SK-N-SH treated with all-trans-retinoic acid at 6 μM for 48 hours (cell line): Measurements from ENCODE around the gene SMIM41.

Experiments used
- ATAC-seq: fragments of 200-7000 bp; cut with Tn5 transposase; 3 replicates; pipeline ENCODE4 v1.9.1; 2020; ENCODE audit warnings: mild to moderate bottlenecking, moderate library complexity
- ARNTL ChIP-seq: fragments of 450-650 bp; formaldehyde crosslinking; IDR thresholded peaks from 2 replicates; pipeline ENCODE4 v1.5.0; 2020; ENCODE audit warnings: low read depth, mild to moderate bottlenecking, moderate library complexity, borderline replicate concordance
- BACH2 ChIP-seq: fragments of 250-450 bp; sonication (Bioruptor Pico); IDR thresholded peaks from 2 replicates; pipeline ENCODE4 v1.9.0; 2021; ENCODE audit warnings: mild to moderate bottlenecking, borderline replicate concordance
- CSDC2 ChIP-seq: fragments of 250-450 bp; sonication (Bioruptor Pico); IDR thresholded peaks from 2 replicates; pipeline ENCODE4 v1.5.0; 2020; ENCODE audit warnings: mild to moderate bottlenecking, moderate library complexity
- CSRNP3 ChIP-seq: fragments of 250-450 bp; sonication (Bioruptor Pico); IDR thresholded peaks from 2 replicates; pipeline ENCODE4 v1.5.1; 2021; ENCODE audit warnings: mild to moderate bottlenecking, moderate library complexity
- ESRRG ChIP-seq: fragments of 250-450 bp; sonication (Bioruptor Pico); IDR thresholded peaks from 2 replicates; pipeline ENCODE4 v1.6.1; 2021; ENCODE audit warnings: mild to moderate bottlenecking
- GLIS3 ChIP-seq: fragments of 250-450 bp; sonication (Bioruptor Pico); IDR thresholded peaks from 2 replicates; pipeline ENCODE4 v1.5.0; 2020; ENCODE audit warnings: mild to moderate bottlenecking, moderate library complexity
- ISL1 ChIP-seq: fragments of 250-450 bp; sonication (Bioruptor Pico); IDR thresholded peaks from 2 replicates; pipeline ENCODE4 v2.1.2; 2022; ENCODE audit warnings: mild to moderate bottlenecking, moderate library complexity
- OSR1 ChIP-seq: fragments of 250-450 bp; sonication (Bioruptor Pico); IDR thresholded peaks from 2 replicates; pipeline ENCODE4 v1.8.0; 2022; ENCODE audit warnings: moderate library complexity, mild to moderate bottlenecking, inconsistent platforms
- POU6F1 ChIP-seq: fragments of 250-450 bp; sonication (Bioruptor Pico); IDR thresholded peaks from 2 replicates; pipeline ENCODE4 v1.8.0; 2021; ENCODE audit warnings: low read depth, mild to moderate bottlenecking, moderate library complexity, borderline replicate concordance
- SNAI2 ChIP-seq: fragments of 250-450 bp; sonication (Bioruptor Pico); IDR thresholded peaks from 2 replicates; pipeline ENCODE4 v1.5.0; 2020; ENCODE audit warnings: mild to moderate bottlenecking, moderate library complexity
- TCF4 ChIP-seq: fragments of 250-450 bp; sonication (Bioruptor Pico); IDR thresholded peaks from 2 replicates; pipeline ENCODE4 v1.8.0; 2021; ENCODE audit warnings: mild to moderate bottlenecking, moderate library complexity, borderline replicate concordance
- TOX ChIP-seq: fragments of 250-450 bp; sonication (Bioruptor Pico); IDR thresholded peaks from 2 replicates; pipeline ENCODE4 v1.8.0; 2021; ENCODE audit warnings: mild to moderate bottlenecking, moderate library complexity, borderline replicate concordance
- TSHZ2 ChIP-seq: fragments of 250-450 bp; sonication (Bioruptor Pico); IDR thresholded peaks from 2 replicates; pipeline ENCODE4 v1.5.0; 2020; ENCODE audit warnings: mild to moderate bottlenecking, moderate library complexity
- ZC3H10 ChIP-seq: fragments of 250-450 bp; sonication (Bioruptor Pico); IDR thresholded peaks from 2 replicates; pipeline ENCODE4 v1.5.1; 2021; ENCODE audit warnings: mild to moderate bottlenecking, moderate library complexity
- ZFP3 ChIP-seq: fragments of 250-450 bp; sonication (Bioruptor Pico); IDR thresholded peaks from 2 replicates; pipeline ENCODE4 v1.5.0; 2020; ENCODE audit warnings: mild to moderate bottlenecking, moderate library complexity
- ZFP30 ChIP-seq: fragments of 450-650 bp; formaldehyde crosslinking; IDR thresholded peaks from 2 replicates; pipeline ENCODE4 v1.5.0; 2022; ENCODE audit warnings: mild to moderate bottlenecking, moderate library complexity
- ZNF70 ChIP-seq: fragments of 450-650 bp; formaldehyde crosslinking; IDR thresholded peaks from 2 replicates; pipeline ENCODE4 v1.5.0; 2020; ENCODE audit warnings: mild to moderate bottlenecking, moderate library complexity
- ZNF8 ChIP-seq: fragments of 450-650 bp; formaldehyde crosslinking; IDR thresholded peaks from 2 replicates; pipeline ENCODE4 v1.5.0; 2020; ENCODE audit warnings: mild to moderate bottlenecking, moderate library complexity
- TF ChIP-seq, protein P1 (sequence below): fragments of 250-450 bp; sonication (Bioruptor Pico); IDR thresholded peaks from 2 replicates; pipeline ENCODE4 v1.8.0; 2020; ENCODE audit warnings: mild to moderate bottlenecking, moderate library complexity, borderline replicate concordance
- TF ChIP-seq, protein P2 (sequence below): fragments of 250-450 bp; sonication (Bioruptor Pico); IDR thresholded peaks from 2 replicates; pipeline ENCODE4 v1.5.1; 2020; ENCODE audit warnings: low read depth, mild to moderate bottlenecking, moderate library complexity

Gene SMIM41

DNA sequence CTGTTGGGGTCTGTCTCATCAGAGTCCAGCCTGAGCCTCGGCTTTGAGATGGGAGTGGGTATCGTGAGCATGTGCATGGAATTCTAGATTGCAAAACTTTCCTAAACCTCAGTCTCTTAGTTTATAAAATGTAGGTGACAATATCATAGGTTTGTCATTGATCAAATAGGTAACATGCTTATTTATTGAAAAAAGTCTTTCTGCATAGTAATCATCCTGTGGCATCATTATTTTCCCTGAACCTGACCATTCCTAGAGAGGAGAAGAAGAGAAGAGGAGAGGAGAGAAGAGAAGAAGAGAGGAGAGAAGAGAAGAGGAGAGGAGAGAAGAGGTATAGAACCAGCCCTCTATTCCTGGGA, 4.1 kb downstream of the SMIM41 start (continued):
- TF ChIP-seq ISL1 (CRISPR knock-in tag) (no peak), ZFP3 (no peak), BACH2 (CRISPR knock-in tag) (no peak), ARNTL (CRISPR knock-in tag) (no peak), TOX (no peak), GLIS3 (no peak), ZC3H10 (CRISPR knock-in tag) (no peak)

GRCh38 chr12:52084491-52085231, 5.2 kb downstream of the SMIM41 start:
- TF ChIP-seq ZFP3 = no peak
- no peak for TF ChIP-seq TCF4 (CRISPR knock-in tag)
- TF ChIP-seq, protein P1, sequence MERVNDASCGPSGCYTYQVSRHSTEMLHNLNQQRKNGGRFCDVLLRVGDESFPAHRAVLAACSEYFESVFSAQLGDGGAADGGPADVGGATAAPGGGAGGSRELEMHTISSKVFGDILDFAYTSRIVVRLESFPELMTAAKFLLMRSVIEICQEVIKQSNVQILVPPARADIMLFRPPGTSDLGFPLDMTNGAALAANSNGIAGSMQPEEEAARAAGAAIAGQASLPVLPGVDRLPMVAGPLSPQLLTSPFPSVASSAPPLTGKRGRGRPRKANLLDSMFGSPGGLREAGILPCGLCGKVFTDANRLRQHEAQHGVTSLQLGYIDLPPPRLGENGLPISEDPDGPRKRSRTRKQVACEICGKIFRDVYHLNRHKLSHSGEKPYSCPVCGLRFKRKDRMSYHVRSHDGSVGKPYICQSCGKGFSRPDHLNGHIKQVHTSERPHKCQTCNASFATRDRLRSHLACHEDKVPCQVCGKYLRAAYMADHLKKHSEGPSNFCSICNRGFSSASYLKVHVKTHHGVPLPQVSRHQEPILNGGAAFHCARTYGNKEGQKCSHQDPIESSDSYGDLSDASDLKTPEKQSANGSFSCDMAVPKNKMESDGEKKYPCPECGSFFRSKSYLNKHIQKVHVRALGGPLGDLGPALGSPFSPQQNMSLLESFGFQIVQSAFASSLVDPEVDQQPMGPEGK (CRISPR knock-in tag) = no peak
- no peak for TF ChIP-seq ZNF8 (CRISPR knock-in tag)
- TF ChIP-seq ZFP30 (CRISPR knock-in tag) = no peak
- no peak for TF ChIP-seq CSRNP3 (CRISPR knock-in tag)
- TF ChIP-seq TSHZ2 (CRISPR knock-in tag) = no peak
- TF ChIP-seq CSDC2 (CRISPR knock-in tag) = no peak
- no peak for TF ChIP-seq OSR1 (CRISPR knock-in tag)
- no peak for TF ChIP-seq GLIS3

GRCh38 chr12:52085682-52086180, 6.2 kb downstream of the SMIM41 start:
- no peak for TF ChIP-seq ESRRG (CRISPR knock-in tag)
- no peak for TF ChIP-seq TOX
- no peak for TF ChIP-seq CSRNP3 (CRISPR knock-in tag)
- no peak for TF ChIP-seq ZNF70 (CRISPR knock-in tag)
- TF ChIP-seq, all 23 proteins: peak for 0
- no peak for ATAC-seq

More at GRCh38 chr12:52084491-52085231, 5.2 kb downstream of the SMIM41 start:
- no peak for ATAC-seq

DNA sequence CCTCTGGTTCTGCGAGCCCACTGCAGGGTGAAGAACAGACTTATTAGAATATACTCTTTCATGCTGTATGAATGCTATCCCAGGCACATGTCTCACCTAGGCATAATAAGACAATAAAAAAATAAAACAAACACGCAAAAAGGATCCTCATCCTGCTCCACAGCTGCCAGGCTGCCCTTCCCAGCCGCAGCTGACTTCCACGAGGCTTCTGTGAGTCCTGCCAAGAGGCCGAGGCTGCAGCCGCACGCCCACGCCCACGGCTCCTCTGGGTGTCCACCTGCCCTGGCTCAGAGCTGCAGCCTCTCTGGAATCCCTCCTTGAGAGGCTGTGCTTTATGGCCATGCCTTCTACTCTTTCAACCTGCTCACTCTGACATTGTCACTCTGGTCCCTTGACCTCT, 6.9 kb downstream of the SMIM41 start:
- no peak for ATAC-seq
- TF ChIP-seq, protein P1 (CRISPR knock-in tag) = no peak
- TF ChIP-seq, protein P2, sequence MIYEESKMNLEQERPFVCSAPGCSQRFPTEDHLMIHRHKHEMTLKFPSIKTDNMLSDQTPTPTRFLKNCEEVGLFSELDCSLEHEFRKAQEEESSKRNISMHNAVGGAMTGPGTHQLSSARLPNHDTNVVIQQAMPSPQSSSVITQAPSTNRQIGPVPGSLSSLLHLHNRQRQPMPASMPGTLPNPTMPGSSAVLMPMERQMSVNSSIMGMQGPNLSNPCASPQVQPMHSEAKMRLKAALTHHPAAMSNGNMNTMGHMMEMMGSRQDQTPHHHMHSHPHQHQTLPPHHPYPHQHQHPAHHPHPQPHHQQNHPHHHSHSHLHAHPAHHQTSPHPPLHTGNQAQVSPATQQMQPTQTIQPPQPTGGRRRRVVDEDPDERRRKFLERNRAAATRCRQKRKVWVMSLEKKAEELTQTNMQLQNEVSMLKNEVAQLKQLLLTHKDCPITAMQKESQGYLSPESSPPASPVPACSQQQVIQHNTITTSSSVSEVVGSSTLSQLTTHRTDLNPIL (CRISPR knock-in tag) = no peak
- TF ChIP-seq TOX = no peak
- TF ChIP-seq SNAI2 (CRISPR knock-in tag) = no peak
- no peak for TF ChIP-seq TCF4 (CRISPR knock-in tag)
- TF ChIP-seq ZC3H10 (CRISPR knock-in tag) = no peak
- no peak for TF ChIP-seq ZNF8 (CRISPR knock-in tag)
- TF ChIP-seq POU6F1 (CRISPR knock-in tag) = no peak
